Brain microvascular endothelial cell (primary cell): Measurements from ENCODE around the gene UNC45A.

Experiments used
- DNase-seq: peaks from one replicate; pipeline ENCODE4 v3.0.0-alpha.2; 2020
- H3K27ac ChIP-seq: fragments of 250-450 bp; sonication (Bioruptor Pico); 2 replicates; pipeline ENCODE4 v1.5.1; 2020; ENCODE audit warnings: mild to moderate bottlenecking, moderate library complexity
- H3K27me3 ChIP-seq: fragments of 250-450 bp; sonication (Bioruptor Pico); replicated peaks from 2 replicates; pipeline ENCODE4 v1.5.1; 2020; ENCODE audit warnings: mild to moderate bottlenecking
- H3K36me3 ChIP-seq: fragments of 250-450 bp; sonication (Bioruptor Pico); replicated peaks from 2 replicates; pipeline ENCODE4 v1.5.1; 2020; ENCODE audit warnings: mild to moderate bottlenecking
- H3K4me3 ChIP-seq: 2 replicates; pipeline ENCODE4 v1.5.1; 2011; ENCODE audit warnings: low read depth, mild to moderate bottlenecking, control low read depth, low read length, moderate library complexity
- CTCF ChIP-seq: IDR thresholded peaks from 2 replicates; pipeline ENCODE4 v1.5.1; 2011; ENCODE audit warnings: low read depth, mild to moderate bottlenecking, moderate library complexity, low read length, control low read depth, inconsistent platforms; ENCODE audit errors: missing control alignments
- in situ Hi-C: cut with HindIII; loops from 2 replicates; pipeline ENCODE4 v1.10.0; 2017; ENCODE audit warnings: low sequenced_read_pairs, low pct_ligation_motif_present

UNC45A gene

GRCh38 chr15:90936823-90937222 lies 1.7 kb downstream of the UNC45A start:
- Histone ChIP-seq H3K27ac (no peak overlapping the region), H3K27me3 (no peaks in the 10 kb centered on the region), H3K4me3 (no peak overlapping the region), H3K36me3 (peaks cover 35% of the 10 kb centered on the region)
- in situ Hi-C loops = no loop called here
- no peak for DNase-seq
- no peak for TF ChIP-seq CTCF

- TF ChIP-seq CTCF = no peak
- no peak for DNase-seq
- Histone ChIP-seq H3K4me3 (no peak overlapping the region), H3K36me3 (peaks cover 48% of the 10 kb centered on the region), H3K27me3 (no peaks in the 10 kb centered on the region), H3K27ac (no peak overlapping the region)
- in situ Hi-C loops = no loop called here
Observed at GRCh38 chr15:90938261-90938660, 3.2 kb downstream of the UNC45A start.

GRCh38 chr15:90939756-90940155 lies 4.7 kb downstream of the UNC45A start:
- in situ Hi-C loops = no loop called here
- Histone ChIP-seq H3K36me3 (peaks cover 61% of the 10 kb centered on the region), H3K27ac (no peak overlapping the region), H3K27me3 (no peaks in the 10 kb centered on the region), H3K4me3 (no peak overlapping the region)
- no peak for DNase-seq
- TF ChIP-seq CTCF = no peak

GRCh38 chr15:90941038-90941437 lies 6.0 kb downstream of the UNC45A start:
- H3K36me3 ChIP-seq = peaks cover 70% of the 10 kb centered on the region
- H3K27ac ChIP-seq = no peak overlapping the region
- no peaks in the 10 kb centered on the region for H3K27me3 ChIP-seq
- in situ Hi-C loops = no loop called here
- no peak overlapping the region for H3K4me3 ChIP-seq
- DNase-seq = no peak
- TF ChIP-seq CTCF = no peak

GRCh38 chr15:90942354-90943120 lies 7.5 kb downstream of the UNC45A start:
- H3K4me3 ChIP-seq = no peak overlapping the region
- in situ Hi-C loops = no loop called here
- no peaks in the 10 kb centered on the region for H3K27me3 ChIP-seq
- no peak for TF ChIP-seq CTCF
- H3K27ac ChIP-seq = no peak overlapping the region
- no peak for DNase-seq
- H3K36me3 ChIP-seq = peaks cover 82% of the 10 kb centered on the region

GRCh38 chr15:90945091-90945490 lies 10.0 kb downstream of the UNC45A start:
- Histone ChIP-seq H3K4me3 (no peak overlapping the region), H3K27me3 (no peaks in the 10 kb centered on the region), H3K36me3 (peaks cover 87% of the 10 kb centered on the region), H3K27ac (no peak overlapping the region)
- in situ Hi-C loops = no loop called here
- no peak for TF ChIP-seq CTCF
- no peak for DNase-seq
